HG03066 (cell line): ENCODE results near the gene RNLS.
"Not testable (repeated sequence)": the region's sequence is repeated elsewhere in the genome, so short reads cannot be mapped to it uniquely, and the experiment has no call there.

Experiments used
- ATAC-seq: cut with Tn5 transposase; IDR thresholded peaks from one replicate; pipeline ENCODE4 v1.9.1; 2021; ENCODE audit warnings: low read depth; ENCODE audit not compliant: unreplicated experiment

The RNLS gene

GRCh38 chr10:88486816-88487215, 96.3 kb downstream of the RNLS start:
- ATAC-seq: not testable (repeated sequence)

GRCh38 chr10:88482220-88482619, 100.9 kb downstream of the RNLS start:
- no peak for ATAC-seq

DNA sequence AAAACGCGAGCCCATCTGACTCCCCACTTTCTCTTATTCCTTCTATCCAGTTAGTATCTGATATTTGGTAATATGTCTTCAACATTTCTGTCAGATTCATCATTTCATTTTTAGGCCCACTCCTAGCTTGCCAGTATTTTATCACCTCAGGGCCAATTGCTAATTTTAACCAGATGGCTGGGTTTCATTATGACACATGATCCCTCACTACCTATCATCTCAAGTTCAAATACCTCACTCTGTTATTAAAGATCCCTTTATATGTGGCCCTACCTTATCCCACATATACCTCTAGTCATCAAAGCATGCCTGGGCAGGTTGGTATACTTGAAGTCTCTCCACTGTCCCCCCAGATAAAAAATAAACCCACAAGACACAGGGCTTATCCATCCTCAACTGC, 104.9 kb downstream of the RNLS start:
- ATAC-seq: no peak

GRCh38 chr10:88477343-88478085, 105.6 kb downstream of the RNLS start:
- ATAC-seq: no peak

DNA sequence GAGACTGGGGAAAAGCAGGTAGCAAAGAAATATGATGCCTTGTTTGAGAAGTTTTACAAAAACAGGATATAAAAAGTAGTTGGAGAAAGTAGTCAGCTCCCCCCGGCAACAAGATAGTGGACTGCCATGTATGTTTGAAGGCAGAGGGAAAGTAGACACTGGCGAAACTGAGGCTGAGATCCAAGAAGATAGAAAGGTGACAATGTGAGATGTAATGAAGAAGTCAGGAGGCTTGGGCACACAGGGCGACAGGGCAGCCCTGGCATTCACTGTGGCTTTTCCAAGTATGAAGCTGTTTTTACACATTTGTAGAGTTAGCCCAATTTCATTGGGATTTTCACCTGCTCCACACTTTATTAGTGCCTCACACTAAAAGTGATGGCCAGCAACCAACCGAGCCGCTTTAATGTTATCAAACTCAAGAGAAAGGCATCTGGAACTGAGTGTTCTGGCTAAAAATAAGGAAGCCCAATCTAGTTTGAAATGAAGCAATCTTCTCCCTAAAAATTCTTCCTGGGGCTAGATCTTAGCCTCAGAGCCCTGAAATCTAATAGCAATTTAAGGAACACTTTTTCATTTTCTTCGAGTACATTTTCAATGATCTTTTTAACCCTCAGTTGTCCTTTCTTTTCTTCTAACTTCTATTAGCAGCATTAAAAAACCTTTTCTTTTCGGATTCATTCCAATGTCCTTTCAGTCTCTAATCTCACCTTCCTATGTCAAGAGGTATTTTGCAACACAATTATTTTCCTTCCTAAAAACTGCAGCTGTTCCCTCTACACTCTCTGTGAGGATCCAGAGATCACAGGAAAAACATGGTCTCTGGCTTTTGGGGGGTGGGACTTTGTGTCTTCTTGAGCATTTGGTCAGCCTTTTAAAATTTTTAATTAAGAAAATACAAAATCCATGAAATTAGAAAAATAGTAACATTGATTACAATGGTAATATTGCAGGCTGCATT, 108.0 kb downstream of the RNLS start:
- no peak for ATAC-seq

DNA sequence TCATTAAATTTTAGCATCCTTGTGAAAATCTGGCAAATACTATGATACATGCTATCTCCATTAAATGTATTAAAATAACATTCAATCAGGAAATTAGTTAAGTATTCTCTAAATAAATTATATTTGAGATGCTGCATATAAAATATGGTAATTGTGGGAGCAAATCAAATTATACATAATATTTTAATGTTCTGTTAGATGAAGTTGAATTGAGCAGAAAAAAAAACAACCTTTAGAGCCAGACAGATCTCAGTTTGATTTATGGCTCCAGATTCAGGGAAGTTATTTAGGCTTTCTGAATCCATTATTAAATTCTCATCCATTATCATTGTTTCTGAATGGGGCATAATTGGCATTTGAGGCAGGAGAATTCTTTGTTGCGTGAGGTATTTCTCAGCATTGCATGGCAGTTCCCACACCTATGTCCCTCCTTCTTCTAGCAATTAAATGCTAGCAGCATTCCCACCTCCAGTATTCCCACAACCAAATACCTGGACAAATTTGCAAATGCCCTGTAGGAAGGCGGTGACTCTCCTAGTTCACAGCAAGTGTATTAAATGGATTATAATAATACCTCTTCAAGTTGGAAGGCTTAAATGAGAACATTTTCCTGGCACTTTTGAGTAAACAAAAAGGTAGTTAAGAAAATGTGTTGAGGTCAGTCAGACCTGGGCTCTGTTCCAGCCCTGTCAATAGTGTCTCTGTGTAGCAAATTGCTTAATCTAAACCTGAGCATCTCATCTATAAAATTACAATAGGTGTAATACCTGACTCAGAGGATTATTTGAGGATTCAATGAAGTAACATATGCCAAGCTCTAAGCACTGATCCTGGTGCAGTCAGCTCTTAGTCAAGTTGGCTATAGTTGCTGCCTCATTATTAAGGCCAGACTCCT, 108.9 kb downstream of the RNLS start:
- ATAC-seq: no peak

DNA sequence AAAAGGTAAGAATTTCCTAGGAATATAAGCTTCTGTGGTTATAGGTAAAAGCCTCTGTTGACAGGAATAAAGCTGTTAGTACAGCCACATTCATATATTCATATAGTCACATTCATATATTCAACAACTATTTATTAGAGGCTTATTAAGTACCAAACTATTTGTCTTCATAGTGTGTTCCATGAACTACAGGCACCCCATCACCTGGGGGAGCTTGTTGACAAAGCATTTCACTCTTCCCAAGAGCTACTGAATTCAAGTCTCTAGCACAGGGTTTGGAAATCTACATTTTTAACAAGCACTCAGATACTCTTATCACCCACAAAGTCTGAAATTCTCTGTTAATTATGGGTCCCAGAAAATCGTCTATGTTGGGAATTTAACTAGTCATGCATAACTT, 110.6 kb downstream of the RNLS start:
- no peak for ATAC-seq

GRCh38 chr10:88471899-88472298, 111.2 kb downstream of the RNLS start:
- ATAC-seq: no peak

DNA sequence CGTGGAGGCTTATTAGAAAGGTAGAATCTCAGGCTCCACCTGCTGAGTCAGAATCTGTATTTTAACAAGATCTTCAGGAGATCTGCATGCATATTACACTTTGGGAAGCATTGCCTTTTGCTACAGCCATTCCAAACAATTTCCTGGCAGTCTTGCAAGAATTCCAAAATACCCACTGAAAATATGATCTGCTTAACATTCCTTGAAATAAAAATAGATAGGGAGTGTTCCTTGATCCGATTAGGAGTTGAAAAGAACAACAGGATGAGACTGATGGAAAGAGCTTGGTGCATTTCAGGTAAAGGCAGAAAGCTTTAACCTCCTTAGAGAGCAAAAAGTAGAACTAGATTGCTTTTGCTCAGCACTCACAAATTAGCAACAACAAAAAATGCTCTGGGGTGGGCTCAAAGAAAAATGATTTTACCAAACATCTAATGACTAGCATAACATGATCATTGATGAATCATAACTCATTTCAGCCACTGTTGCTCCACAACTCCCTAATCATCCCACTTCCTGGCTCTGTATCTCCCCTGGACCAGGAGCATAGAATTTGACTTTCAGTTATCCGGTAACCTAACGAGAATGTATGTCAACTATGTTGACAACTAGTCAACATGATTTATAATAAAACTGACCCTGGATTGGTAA, 115.2 kb downstream of the RNLS start:
- ATAC-seq: no peak

- ATAC-seq: no peak
Observed at GRCh38 chr10:88466786-88467185, 116.3 kb downstream of the RNLS start.

DNA sequence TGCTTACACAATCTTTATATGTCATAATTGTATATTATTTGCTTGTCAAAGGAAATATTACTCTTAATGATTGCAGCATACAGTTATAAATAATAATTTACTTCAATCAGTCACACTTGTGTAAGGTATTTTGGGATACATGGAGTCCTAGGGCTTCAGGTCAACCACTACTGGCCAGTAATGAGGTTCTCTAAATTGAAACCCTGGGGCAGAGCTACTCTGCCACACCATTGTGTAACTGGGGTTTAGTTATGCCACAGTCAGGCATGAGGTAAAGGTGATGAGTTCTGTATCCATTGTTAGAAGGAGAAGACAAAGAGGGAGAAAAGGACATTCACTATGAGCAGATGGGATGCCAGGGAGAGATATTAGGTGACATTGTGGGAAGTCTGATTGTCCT, 117.4 kb downstream of the RNLS start:
- ATAC-seq: no peak

GRCh38 chr10:88463811-88464210, 119.3 kb downstream of the RNLS start:
- no peak for ATAC-seq

DNA sequence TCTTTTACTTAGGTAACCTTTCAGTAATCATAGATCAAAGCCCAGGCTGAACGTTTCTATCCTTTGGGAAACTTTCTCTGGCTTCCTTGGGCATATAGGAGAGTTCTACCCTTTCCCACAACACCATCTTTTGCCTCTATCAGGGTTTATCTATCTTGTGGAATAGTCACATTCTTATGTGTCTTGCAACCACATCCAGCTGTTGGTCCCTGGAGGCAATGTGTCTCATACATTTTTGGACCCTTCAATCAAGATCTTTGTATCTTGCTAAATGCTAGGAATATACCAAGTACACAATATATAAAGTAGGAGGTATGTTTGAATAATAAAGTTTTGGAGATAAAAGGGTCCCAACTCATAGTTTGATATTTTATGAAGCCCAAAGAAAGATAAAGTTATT, 121.7 kb downstream of the RNLS start:
- no peak for ATAC-seq

GRCh38 chr10:88459530-88459929, 123.6 kb downstream of the RNLS start:
- no peak for ATAC-seq

GRCh38 chr10:88458209-88458608, 124.9 kb downstream of the RNLS start:
- ATAC-seq: no peak

DNA sequence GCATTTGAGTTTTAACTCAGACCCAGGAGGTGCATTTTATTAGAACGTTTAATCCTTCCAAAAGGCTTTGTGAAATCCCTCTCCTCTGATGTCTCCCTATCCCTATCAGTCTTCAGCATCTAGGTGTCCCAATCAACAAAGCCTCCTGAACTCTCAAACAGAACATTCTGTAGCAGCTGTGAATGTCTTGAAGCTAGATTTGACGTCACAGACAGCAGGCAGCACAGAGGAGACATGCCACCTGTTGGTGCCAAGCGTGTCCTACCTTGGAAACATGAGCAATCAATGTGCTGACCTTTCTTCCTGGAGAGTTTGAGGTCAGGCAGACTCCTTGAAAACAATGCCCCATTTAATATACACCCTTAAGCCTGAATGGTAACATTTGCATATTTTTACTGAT, 125.5 kb downstream of the RNLS start:
- no peak for ATAC-seq

GRCh38 chr10:88456730-88457129, 126.4 kb downstream of the RNLS start:
- ATAC-seq: no peak

GRCh38 chr10:88455831-88456230, 127.3 kb downstream of the RNLS start:
- no peak for ATAC-seq

DNA sequence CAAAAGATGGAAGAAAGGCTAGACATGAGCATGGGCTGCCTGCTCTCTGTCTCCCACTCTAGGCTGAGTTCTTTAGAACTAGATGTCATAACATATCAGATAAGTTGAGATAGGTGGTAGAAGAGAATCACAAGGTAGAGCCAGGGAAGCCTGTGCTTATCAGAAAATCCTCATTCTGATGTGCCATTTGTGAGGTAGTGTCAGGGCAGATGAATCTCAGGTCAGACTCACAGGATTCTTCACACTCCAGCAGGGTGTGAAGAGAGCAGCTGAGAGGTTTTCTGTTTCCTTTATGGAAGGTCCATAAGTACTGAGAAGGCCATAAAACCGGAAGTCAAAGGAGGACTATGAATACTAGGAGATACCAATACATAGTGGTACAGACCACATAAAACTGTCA, 132.9 kb downstream of the RNLS start:
- no peak for ATAC-seq

DNA sequence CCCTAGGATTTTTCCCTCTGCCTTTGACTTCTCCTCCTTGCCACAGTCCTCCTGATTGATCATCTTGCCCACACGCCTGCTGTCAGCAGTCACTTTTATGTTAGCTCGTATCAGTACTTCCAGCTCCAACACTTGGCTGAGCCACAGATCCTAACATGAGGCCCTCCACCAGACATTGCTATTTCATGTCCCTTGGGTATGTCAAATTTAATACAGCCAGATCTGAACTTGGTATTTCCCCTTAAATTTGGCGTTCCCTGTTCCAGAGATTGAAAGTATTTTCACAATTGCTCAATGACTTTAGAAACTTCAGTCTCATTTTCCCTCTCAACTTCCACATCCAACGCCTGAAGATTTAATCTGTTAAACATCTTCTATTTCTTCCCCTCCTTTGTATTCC, 140.4 kb downstream of the RNLS start:
- ATAC-seq: no peak
